IMR-90 (cell line): ENCODE measurements around the gene CTNNBIP1. TPM values are rescaled to one million over a fixed set of nuclear protein-coding genes. Genes with fewer than 3 reads are reported as not detected.
A peak's percentile ranks its signal among the peaks of the same experiment; 100 is the strongest.

Source experiments
- ATAC-seq: fragments of 200-7000 bp; cut with Tn5 transposase; 2 replicates; pipeline ENCODE4 v1.9.1; 2020; ENCODE audit warnings: low read depth, mild to moderate bottlenecking, moderate library complexity
- BruUV-seq: library from RNA; stranded (reverse); fragments of 400-500 nt; replicated peaks from 2 replicates; lab custom pipeline; 2021; lab: Mats Ljungman, UMichigan
- CTCF ChIA-PET: fragments of 300-600 bp; formaldehyde crosslinking; extraction: SDS; loops from one replicate; lab custom pipeline; 2021; ENCODE audit warnings: antibody characterized with exemption; lab: Yijun Ruan, JAX
- POLR2A ChIA-PET: fragments of 300-600 bp; sonication (Branson Sonifier 250); formaldehyde crosslinking; loops from one replicate; lab custom pipeline; 2022; ENCODE audit warnings: antibody characterized with exemption; ENCODE audit not compliant: unreplicated experiment; lab: Charles Lee
- DNase-seq: peaks from one replicate; pipeline ENCODE4 v3.0.0; 2013
- H2AFZ ChIP-seq: replicated peaks from 2 replicates; pipeline ENCODE3; 2013; ENCODE audit warnings: low read length, mild to moderate bottlenecking; ENCODE audit not compliant: poor library complexity
- H2AK5ac ChIP-seq: 2 replicates; pipeline ENCODE4 v1.6.1; 2013; ENCODE audit warnings: low read depth, low read length, inconsistent platforms
- H2AK9ac ChIP-seq: replicated peaks from 2 replicates; pipeline ENCODE3; 2013; ENCODE audit warnings: mild to moderate bottlenecking, low read depth, low read length, moderate library complexity; ENCODE audit not compliant: poor library complexity
- H2BK120ac ChIP-seq: 2 replicates; pipeline ENCODE4 v1.6.1; 2013; ENCODE audit warnings: low read depth, low read length, inconsistent platforms
- H2BK15ac ChIP-seq: 3 replicates; pipeline ENCODE4 v1.6.1; 2013; ENCODE audit warnings: low read depth, low read length, inconsistent platforms
- H2BK20ac ChIP-seq: 2 replicates; pipeline ENCODE4 v1.6.1; 2013; ENCODE audit warnings: low read depth, mild to moderate bottlenecking, inconsistent platforms, low read length, moderate library complexity
- H2BK5ac ChIP-seq: 2 replicates; pipeline ENCODE4 v1.6.1; 2013; ENCODE audit warnings: mild to moderate bottlenecking, low read depth, low read length, inconsistent platforms; ENCODE audit not compliant: poor library complexity, severe bottlenecking
- H3K14ac ChIP-seq: replicated peaks from 2 replicates; pipeline ENCODE4 v1.6.1; 2013; ENCODE audit warnings: low read depth, low read length, inconsistent platforms
- H3K18ac ChIP-seq: 2 replicates; pipeline ENCODE4 v1.6.1; 2013; ENCODE audit warnings: low read depth, low read length, control low read depth
- H3K23ac ChIP-seq: 2 replicates; pipeline ENCODE4 v1.6.1; 2013; ENCODE audit warnings: low read depth, low read length, inconsistent platforms
- H3K27ac ChIP-seq: 2 replicates; pipeline ENCODE4 v1.5.1; 2013; ENCODE audit warnings: mild to moderate bottlenecking, control low read depth, low read length; ENCODE audit not compliant: insufficient read depth
- H3K27me3 ChIP-seq: 2 replicates; pipeline ENCODE4 v1.6.1; 2013; ENCODE audit warnings: low read length; ENCODE audit not compliant: control insufficient read depth, insufficient read depth
- H3K36me3 ChIP-seq: 2 replicates; pipeline ENCODE4 v1.6.1; 2013; ENCODE audit warnings: low read length, mixed read lengths; ENCODE audit not compliant: control insufficient read depth, insufficient read depth
- H3K4ac ChIP-seq: 2 replicates; pipeline ENCODE4 v1.6.1; 2013; ENCODE audit warnings: low read depth, low read length, inconsistent platforms
- H3K4me1 ChIP-seq: 2 replicates; pipeline ENCODE4 v1.6.1; 2013; ENCODE audit warnings: low read length, mixed read lengths; ENCODE audit not compliant: control insufficient read depth, insufficient read depth
- H3K4me2 ChIP-seq: 2 replicates; pipeline ENCODE4 v1.6.1; 2013; ENCODE audit warnings: low read depth, mild to moderate bottlenecking, control low read depth, low read length, moderate library complexity
- H3K4me3 ChIP-seq: 2 replicates; pipeline ENCODE4 v1.5.1; 2013; ENCODE audit warnings: low read depth, mild to moderate bottlenecking, control low read depth, low read length, moderate library complexity; ENCODE audit not compliant: insufficient read depth
- H3K56ac ChIP-seq: 2 replicates; pipeline ENCODE4 v1.6.1; 2013; ENCODE audit warnings: low read length, inconsistent platforms; ENCODE audit not compliant: insufficient read depth; ENCODE audit errors: extremely low read depth
- H3K79me1 ChIP-seq, 2 experiments: 2 replicates each; pipeline ENCODE4 v1.6.1; 2013; ENCODE audit warnings: low read length in 2 of 2, inconsistent platforms in 1 of 2, low read depth in 1 of 2
- H3K9ac ChIP-seq: 2 replicates; pipeline ENCODE4 v1.6.1; 2013; ENCODE audit warnings: low read depth, low read length, control low read depth
- H3K9me1 ChIP-seq: 2 replicates; pipeline ENCODE4 v1.6.1; 2013; ENCODE audit warnings: low read length, inconsistent platforms; ENCODE audit not compliant: insufficient read depth
- H3K9me3 ChIP-seq: 2 replicates; pipeline ENCODE4 v1.6.1; 2013; ENCODE audit warnings: low read length; ENCODE audit not compliant: control insufficient read depth, insufficient read depth
- H4K20me1 ChIP-seq: 2 replicates; pipeline ENCODE4 v1.6.1; 2013; ENCODE audit warnings: low read length, inconsistent platforms; ENCODE audit not compliant: insufficient read depth
- H4K5ac ChIP-seq: 2 replicates; pipeline ENCODE4 v1.6.1; 2013; ENCODE audit warnings: mild to moderate bottlenecking, low read depth, low read length, control low read depth
- H4K8ac ChIP-seq, 2 experiments: 2 replicates each; pipeline ENCODE4 v1.6.1; 2013; ENCODE audit warnings: low read depth in 2 of 2, low read length in 2 of 2, control low read depth in 1 of 2, inconsistent platforms in 1 of 2
- H4K91ac ChIP-seq: 2 replicates; pipeline ENCODE4 v1.6.1; 2013; ENCODE audit warnings: low read depth, low read length, inconsistent platforms; ENCODE audit not compliant: insufficient read depth
- CEBPB ChIP-seq: IDR thresholded peaks from 2 replicates; pipeline ENCODE4 v1.6.1; 2012; ENCODE audit warnings: low read depth, low read length, improper control_type of control experiment
- CHD1 ChIP-seq: IDR thresholded peaks from 2 replicates; pipeline ENCODE4 v1.6.1; 2012; ENCODE audit warnings: low read depth, low read length, improper control_type of control experiment
- CTCF ChIP-seq: conservative IDR thresholded peaks from 2 replicates; pipeline ENCODE4 v1.5.1; 2012; ENCODE audit warnings: mild to moderate bottlenecking, low read depth, low read length, improper control_type of control experiment
- MAZ ChIP-seq: IDR thresholded peaks from 2 replicates; pipeline ENCODE4 v1.6.1; 2012; ENCODE audit warnings: low read depth, mild to moderate bottlenecking, low read length, improper control_type of control experiment, moderate library complexity, borderline replicate concordance
- RFX5 ChIP-seq: IDR thresholded peaks from 2 replicates; pipeline ENCODE4 v1.8.0; 2012; ENCODE audit warnings: low read depth, mild to moderate bottlenecking, low read length, moderate library complexity
- SMC3 ChIP-seq: fragments of 150-350 bp; IDR thresholded peaks from 2 replicates; pipeline ENCODE4 v1.6.1; 2016; ENCODE audit warnings: low read depth, mild to moderate bottlenecking, antibody characterized with exemption, low read length, moderate library complexity
- WGBS, 2 experiments: methylation state at CpG; one replicate each; pipeline versions ENCODE4 v1.1.5 to v1.1.7; 2013; ENCODE audit warnings: missing lambda C conversion rate in 2 of 2; ENCODE audit not compliant: insufficient read length in 1 of 2; ENCODE audit errors: extremely low coverage in 2 of 2; 5-methylcytosine and 5-hydroxymethylcytosine counted together
- dilution Hi-C: fragments of 300-500 bp; cut with HindIII; formaldehyde crosslinking; loops from one replicate; pipeline ENCODE4 v1.14.3; 2018; ENCODE audit warnings: low sequenced_read_pairs; ENCODE audit not compliant: unreplicated experiment
- in situ Hi-C: fragments of 300-500 bp; cut with MboI; formaldehyde crosslinking; loops from 3 replicates; pipeline ENCODE4 v1.14.3; 2019; ENCODE audit warnings: low sequenced_read_pairs, inconsistent platforms, mixed read lengths
- intact Hi-C: fragments of 100-400 bp; cut with micrococcal nuclease; formaldehyde crosslinking; loops from 2 replicates; pipeline ENCODE4 v1.10.0; 2022
- polyA plus RNA-seq, 3 experiments: library from polyadenylated mRNA; depleted of rRNA; stranded (reverse); fragments of >200 nt; gene quantifications; 2 replicates each; pipeline ENCODE4 v1.2.3, GENCODE V29; 2012; ENCODE audit warnings: low replicate concordance in 1 of 3
- total RNA-seq: library from RNA; depleted of rRNA; stranded (reverse); fragments of >200 nt; gene quantifications from 2 replicates; pipeline ENCODE4 v1.2.3, GENCODE V29; 2012

Gene CTNNBIP1
- total and polyA plus RNA-seq, 2 of the 4 experiments (the other 2 are of a cell fraction), result 24.7 to 28.5 TPM

GRCh38 chr1:9927259-9927658, 17.2 kb upstream of the CTNNBIP1 start:
- no peaks in the 10 kb centered on the region for H4K20me1 ChIP-seq
- H3K27ac ChIP-seq, result no peak overlapping the region
- no peak overlapping the region for H4K5ac ChIP-seq
- no peak overlapping the region for H2BK15ac ChIP-seq
- H3K4me1 ChIP-seq, result no peaks in the 10 kb centered on the region
- H3K18ac ChIP-seq, result no peak overlapping the region
- no peak overlapping the region for H4K8ac ChIP-seq
- H2AFZ ChIP-seq, result no peak overlapping the region
- no peaks in the 10 kb centered on the region for H3K79me1 ChIP-seq
- no peak overlapping the region for H4K91ac ChIP-seq
- no peak overlapping the region for H3K56ac ChIP-seq
- no peak overlapping the region for H2BK120ac ChIP-seq
- intact Hi-C loops (no loop called here), in situ Hi-C loops (no loop called here), dilution Hi-C loops (no loop called here)
- ChIA-PET CTCF (no interaction called here), POLR2A (no interaction called here)
- H3K27me3 ChIP-seq, result no peaks in the 10 kb centered on the region
- TF ChIP-seq CEBPB, result no peak
- TF ChIP-seq CHD1, result no peak
- no peak for TF ChIP-seq SMC3
- TF ChIP-seq RFX5, result no peak
- no peak for TF ChIP-seq MAZ
- TF ChIP-seq CTCF, result no peak
- H2BK5ac ChIP-seq, result no peak overlapping the region
- BruUV-seq, result TSS peak; percentile 56
- H3K4ac ChIP-seq, result no peak overlapping the region
- H3K4me2 ChIP-seq, result no peak overlapping the region
- no peaks in the 10 kb centered on the region for H3K9me3 ChIP-seq
- ATAC-seq (no peak), DNase-seq (no peak)
- H3K23ac ChIP-seq, result no peak overlapping the region
- H3K36me3 ChIP-seq, result peaks cover 9% of the 10 kb centered on the region
- no peak overlapping the region for H3K4me3 ChIP-seq
- H2BK20ac ChIP-seq, result no peak overlapping the region
- H2AK5ac ChIP-seq, result no peak overlapping the region
- WGBS, 2 experiments, result no CpG with 5 or more reads among the region's 5 CpGs
- no peak overlapping the region for H2AK9ac ChIP-seq
- no peaks in the 10 kb centered on the region for H3K9me1 ChIP-seq
- H3K9ac ChIP-seq, result no peak overlapping the region
- H3K14ac ChIP-seq, result no peak overlapping the region
